ENCODE measurements around the gene DLG2.

The DLG2 gene

GRCh38 chr11:84240847-84241246 is 1386.3 kb downstream of the DLG2 start:
- Histone ChIP-seq H3K27ac (no peak overlapping the region), H3K4me3 (no peak overlapping the region)

- Histone ChIP-seq H3K4me3 (no peak overlapping the region), H3K27ac (no peak overlapping the region)
Observed at GRCh38 chr11:84236436-84236835, 1390.7 kb downstream of the DLG2 start.

- Histone ChIP-seq H3K4me3 (no peak overlapping the region), H3K27ac (no peak overlapping the region)
Observed at GRCh38 chr11:84234462-84235202, 1392.5 kb downstream of the DLG2 start.

DNA sequence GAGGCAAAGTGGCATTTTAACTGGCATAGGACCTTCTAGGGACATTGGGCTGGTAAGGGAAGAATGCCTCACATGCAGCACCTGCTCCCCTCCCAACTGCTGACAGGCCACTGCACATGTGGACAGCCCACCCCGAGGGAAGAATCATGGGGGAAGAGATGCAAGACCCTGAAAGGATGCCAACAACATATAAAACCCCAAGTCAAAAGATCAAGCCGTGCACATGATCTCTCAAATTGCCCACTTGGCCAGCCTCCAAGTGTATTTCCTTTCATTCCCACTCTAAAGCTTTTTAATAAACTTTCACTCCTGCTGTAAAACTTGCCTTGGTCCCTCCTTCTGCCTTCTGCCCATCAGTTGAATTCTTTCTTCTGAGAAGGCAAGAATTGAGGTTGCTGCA is 1393.1 kb downstream of the DLG2 start:
- no peak overlapping the region for H3K4me3 ChIP-seq
- H3K27ac ChIP-seq: no peak overlapping the region

DNA sequence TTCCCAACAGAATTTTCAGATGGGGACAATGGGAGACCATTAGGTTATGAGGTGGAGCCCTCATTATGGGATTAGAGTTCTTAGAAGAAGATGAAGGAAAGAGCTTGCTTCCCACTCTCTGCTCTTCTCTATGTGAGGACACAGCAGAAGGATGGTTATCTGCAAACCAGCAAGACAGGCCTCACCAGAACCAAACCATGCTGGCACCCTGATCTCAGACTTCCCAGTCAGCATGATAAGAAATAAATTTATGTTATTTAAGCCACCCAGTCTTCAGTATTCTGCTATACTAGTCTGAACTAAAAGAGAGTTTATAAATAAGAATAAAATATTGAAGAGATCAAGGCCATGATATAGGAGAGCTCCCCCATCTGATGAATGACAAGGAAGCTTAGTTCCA is 1394.6 kb downstream of the DLG2 start:
- Histone ChIP-seq H3K4me3 (no peak overlapping the region), H3K27ac (no peak overlapping the region)

GRCh38 chr11:84230402-84230801 is 1396.7 kb downstream of the DLG2 start:
- no peak overlapping the region for H3K4me3 ChIP-seq
- H3K27ac ChIP-seq: no peak overlapping the region

DNA sequence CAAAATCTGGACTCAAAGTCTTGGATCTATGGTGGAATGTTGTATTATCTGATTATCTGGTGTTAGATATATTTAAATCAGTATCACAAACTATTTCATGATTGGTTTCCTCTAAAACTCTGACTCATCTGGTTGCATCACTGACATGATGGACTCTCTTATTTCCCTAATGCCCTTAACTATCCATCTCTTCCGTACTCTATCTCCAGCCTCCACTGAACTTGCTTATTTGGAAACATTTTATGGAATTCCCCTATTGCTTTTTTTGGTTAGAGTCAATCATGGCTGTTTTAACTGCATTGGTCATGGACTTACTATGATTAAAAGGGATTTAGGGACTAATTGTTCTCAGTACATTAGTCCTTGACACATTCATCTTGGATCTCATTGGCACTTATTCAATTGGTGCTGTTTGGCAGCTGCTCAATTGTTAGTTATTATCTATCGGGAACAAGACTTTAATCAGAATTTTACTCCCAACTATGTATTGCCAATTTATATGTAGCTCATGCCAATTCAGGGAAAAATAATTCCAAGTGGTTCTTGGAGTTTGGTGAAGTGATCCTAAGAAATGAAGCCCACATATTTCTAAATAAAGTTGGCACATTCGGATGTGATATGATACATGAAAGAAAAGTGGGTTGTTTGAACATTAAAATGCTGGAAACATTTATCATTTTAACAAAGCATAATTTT is 1399.0 kb downstream of the DLG2 start:
- Histone ChIP-seq H3K27ac (no peak overlapping the region), H3K4me3 (no peak overlapping the region)

GRCh38 chr11:84224042-84224441 is 1403.1 kb downstream of the DLG2 start:
- H3K4me3 ChIP-seq: no peak overlapping the region
- no peak overlapping the region for H3K27ac ChIP-seq

DNA sequence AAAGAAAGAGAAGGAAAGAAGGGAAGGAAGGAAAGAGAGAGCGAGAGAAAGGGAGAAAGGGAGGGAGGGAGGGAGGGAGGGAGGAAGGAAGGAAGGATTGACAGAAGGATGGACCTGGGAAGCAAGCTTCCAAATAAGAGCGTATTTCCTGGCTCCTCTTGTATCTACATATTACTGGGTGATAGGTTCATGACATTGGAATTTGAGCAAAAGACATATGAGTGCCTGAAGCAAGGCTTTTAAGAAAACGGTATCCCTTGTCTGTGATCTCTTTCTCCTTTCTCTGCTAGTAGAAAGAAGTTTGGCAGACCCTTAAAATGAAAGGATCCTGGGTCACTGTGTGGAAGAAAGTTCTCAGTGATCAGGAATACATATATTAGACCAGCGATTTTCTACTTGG is 1408.8 kb downstream of the DLG2 start:
- no peak overlapping the region for H3K4me3 ChIP-seq
- H3K27ac ChIP-seq: no peak overlapping the region

- no peak overlapping the region for H3K27ac ChIP-seq
- H3K4me3 ChIP-seq: no peak overlapping the region
Observed at GRCh38 chr11:84215672-84216071, 1411.5 kb downstream of the DLG2 start.

DNA sequence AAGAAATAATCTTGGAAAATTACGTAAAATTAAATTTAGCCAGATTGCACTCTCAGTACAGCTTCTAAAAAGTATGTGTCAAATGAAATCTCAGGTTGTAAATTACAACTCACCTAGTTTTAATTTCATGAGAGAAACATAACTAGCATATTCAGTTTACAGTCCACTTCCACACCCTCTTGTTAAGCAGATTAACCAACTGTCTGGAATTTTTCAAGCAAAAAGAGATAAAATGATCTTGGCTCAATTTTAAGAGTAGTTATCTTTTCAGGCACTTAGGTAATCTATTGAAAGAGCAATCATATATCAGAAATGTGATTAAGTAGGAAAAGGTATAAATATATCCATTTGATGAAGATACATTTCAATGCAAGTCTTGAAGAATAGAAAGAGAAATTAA is 1412.6 kb downstream of the DLG2 start:
- H3K4me3 ChIP-seq: no peak overlapping the region
- H3K27ac ChIP-seq: no peak overlapping the region

DNA sequence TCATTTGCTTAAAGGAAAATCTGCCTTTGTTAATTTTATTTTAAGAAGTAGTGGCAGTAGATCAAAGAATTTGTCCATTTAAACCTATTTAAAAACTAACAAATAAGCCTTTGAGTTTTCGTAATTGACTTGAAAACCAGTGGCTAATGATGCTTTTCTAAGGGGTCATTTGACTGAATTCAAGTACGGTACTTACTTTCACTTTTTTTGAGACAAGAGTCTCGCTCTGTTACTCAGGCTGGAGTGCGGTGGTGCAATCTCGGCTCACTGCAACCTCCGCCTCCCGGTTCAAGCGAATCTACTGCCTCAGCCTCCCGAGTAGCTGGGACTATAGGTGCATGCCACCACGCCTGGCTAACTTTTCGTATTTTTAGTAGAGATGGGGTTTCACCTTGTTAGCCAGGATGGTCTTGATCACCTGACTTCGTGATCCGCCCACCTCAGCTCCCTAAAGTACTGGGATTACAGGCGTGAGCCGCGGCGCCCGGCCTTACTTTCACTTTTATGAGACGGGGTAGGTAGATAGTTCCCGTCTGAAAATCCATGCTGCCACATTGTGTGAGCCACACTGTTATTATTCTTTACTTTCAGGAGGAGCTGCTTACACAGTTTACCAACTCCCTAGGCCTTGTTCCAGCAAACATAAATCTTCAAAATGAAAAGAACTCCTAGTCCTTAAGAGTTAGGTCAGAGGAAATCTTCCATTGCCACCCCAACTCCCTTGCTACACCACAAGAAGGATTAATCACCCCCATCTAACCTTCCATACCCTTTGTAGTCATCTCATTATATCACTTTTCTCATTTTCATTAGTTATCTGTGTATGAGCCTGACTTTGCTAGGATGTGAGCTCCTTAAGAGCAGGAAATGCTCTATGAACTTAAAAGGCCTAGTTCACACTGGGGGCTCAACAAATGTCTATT is 1414.4 kb downstream of the DLG2 start:
- Histone ChIP-seq H3K4me3 (no peak overlapping the region), H3K27ac (no peak overlapping the region)

GRCh38 chr11:84211896-84212295 is 1415.2 kb downstream of the DLG2 start:
- no peak overlapping the region for H3K27ac ChIP-seq
- H3K4me3 ChIP-seq: no peak overlapping the region

- no peak overlapping the region for H3K4me3 ChIP-seq
Observed at GRCh38 chr11:84194696-84195095, 1432.4 kb downstream of the DLG2 start.

GRCh38 chr11:84193706-84194105 is 1433.4 kb downstream of the DLG2 start:
- Histone ChIP-seq H3K4me3 (no peak overlapping the region), H3K27ac (no peak overlapping the region)

More at GRCh38 chr11:84194696-84195095, 1432.4 kb downstream of the DLG2 start:
- H3K27ac ChIP-seq: no peak overlapping the region

DNA sequence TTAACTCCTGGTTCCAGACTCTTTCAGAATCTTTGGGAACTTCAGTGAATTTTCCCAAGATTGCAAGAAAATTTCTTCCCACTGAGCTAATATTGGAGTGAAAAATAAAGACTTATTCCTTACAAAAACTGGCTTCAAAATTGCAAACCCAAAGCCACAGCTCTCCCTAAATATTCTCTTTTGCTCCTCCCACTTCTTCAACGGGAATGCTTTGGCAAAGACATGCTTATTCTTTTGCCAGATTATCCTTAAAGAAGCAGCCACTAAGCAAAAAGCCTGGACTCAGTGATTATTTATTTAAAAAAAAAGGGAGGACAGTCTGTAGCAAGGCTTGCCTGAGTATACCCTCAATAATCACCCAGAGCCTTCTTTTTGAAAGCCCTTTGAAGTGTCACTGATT is 1438.6 kb downstream of the DLG2 start:
- H3K4me3 ChIP-seq: no peak overlapping the region
- no peak overlapping the region for H3K27ac ChIP-seq

GRCh38 chr11:84173078-84173477 is 1454.1 kb downstream of the DLG2 start:
- no peak overlapping the region for H3K4me3 ChIP-seq
- H3K27ac ChIP-seq: no peak overlapping the region

DNA sequence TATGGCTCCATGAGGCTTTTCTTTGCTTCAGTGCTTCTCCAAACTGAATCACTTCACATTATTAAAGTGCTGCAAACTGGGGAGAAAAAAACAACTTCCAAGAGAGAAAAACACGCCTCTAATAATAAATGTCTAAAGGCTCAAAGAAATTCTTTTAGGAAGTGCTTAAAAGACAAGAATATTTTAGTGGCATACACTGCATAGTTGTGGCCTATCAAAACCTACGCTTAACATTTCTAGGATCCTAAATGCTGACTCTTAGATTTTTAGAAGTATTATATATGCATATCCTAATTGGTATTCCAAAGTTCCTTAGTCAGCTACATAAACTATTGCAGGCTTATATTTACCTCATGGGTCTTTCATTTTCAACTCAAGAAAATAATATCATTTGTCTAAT is 1462.0 kb downstream of the DLG2 start:
- no peak overlapping the region for H3K4me3 ChIP-seq
- H3K27ac ChIP-seq: no peak overlapping the region

DNA sequence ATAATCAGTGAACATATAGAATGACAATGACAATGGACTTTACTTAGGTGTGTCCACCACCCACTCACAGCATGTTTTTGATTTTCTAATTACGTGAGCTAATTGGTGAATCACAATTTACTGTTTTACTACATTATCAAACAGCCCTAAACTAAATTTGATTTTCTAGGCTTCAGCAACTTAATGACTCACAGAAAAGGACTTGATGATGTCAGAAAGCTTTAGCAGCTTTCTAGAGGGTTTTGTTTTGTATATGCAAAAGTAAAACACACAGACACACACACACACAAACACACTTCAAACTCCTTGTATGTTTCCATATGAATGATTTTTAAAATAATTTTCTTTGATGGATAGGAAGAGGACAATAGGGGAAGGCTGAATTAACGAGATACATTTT is 1462.4 kb downstream of the DLG2 start:
- no peak overlapping the region for H3K4me3 ChIP-seq
- no peak overlapping the region for H3K27ac ChIP-seq

DNA sequence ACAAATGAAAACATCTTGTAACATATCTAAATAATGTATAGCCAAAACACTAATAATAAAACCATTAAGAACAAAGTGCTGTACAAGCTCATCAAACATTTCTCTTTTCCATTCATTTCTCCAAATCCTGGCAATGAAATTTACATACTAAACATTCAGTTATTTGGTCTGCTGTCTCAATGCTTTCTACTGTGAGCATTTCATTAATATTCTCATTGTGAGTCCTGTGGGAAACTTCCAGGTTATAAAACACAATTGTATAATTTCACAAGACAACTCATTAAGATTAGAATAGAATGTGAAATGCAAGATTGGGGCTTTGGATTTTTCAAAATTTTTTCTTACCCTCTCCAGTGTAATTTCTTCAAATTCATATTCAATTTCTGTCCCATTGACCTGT is 1464.0 kb downstream of the DLG2 start:
- no peak overlapping the region for H3K4me3 ChIP-seq
- H3K27ac ChIP-seq: no peak overlapping the region

DNA sequence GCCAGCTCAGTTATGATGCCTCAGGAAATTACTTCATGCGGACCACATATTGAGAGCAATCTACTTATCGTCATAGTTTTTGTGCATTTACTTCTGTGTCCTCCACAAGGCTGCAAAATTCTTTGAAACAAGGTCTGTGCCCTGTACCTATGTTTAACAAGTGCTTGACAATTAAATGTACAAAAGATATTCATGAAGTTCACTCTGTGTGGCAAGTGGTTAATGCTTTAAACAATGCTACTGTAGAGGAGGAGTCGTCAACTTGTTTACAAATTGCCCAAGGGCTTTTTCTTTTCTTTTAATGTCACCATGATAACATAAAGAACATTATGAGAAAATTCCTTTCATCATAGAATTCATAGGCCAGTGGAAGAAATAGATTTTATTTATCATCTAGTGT is 1469.5 kb downstream of the DLG2 start:
- Histone ChIP-seq H3K27ac (no peak overlapping the region), H3K4me3 (no peak overlapping the region)

Data from skin epidermis (tissue), 12 donors.